Epithelial cell of esophagus (primary cell): Measurements from ENCODE around the gene CBARP.

Source experiments
- DNase-seq: peaks from one replicate; pipeline ENCODE4 v3.0.0; 2010; ENCODE audit warnings: low read depth
- H3K4me3 ChIP-seq: 2 replicates; pipeline ENCODE4 v1.5.1; 2011; ENCODE audit warnings: mild to moderate bottlenecking, low read length, control low read depth
- TF ChIP-seq, protein P1 (sequence below): IDR thresholded peaks from 2 replicates; pipeline ENCODE4 v1.5.1; 2011; ENCODE audit warnings: low read depth, mild to moderate bottlenecking, low read length, control low read depth, inconsistent platforms; ENCODE audit not compliant: insufficient read depth; ENCODE audit errors: missing control alignments

CBARP gene

DNA sequence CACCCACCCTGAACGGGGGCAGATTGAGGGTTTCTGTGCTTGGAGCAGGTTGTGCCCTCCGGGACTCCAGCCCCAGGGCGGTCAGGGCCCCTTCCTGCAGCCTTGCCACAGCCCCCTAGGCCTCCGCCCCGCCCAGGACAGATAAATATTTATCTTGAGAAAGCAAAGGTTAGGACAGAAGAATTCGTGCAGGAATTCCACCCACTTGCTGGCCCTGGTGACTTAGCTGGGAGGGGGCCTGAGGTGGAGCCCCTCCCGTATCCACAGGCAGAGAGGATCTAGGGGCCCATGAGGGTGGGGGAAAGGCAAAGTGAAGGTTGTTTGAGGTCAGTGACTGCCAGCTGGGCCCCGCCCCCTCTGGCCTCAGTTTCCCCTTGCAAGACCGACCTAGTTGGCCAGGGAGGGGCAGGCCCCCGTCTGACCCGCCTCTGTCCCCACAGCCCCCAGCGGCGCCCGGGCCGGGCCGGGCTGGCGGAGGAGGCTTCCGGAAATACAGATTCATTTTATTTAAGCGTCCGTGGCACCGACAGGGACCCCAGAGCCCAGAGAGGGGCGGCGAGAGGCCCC lies 15.8 kb upstream of the CBARP start:
- DNase-seq = no peak
- peak overlapping the region; percentile 32 for H3K4me3 ChIP-seq
- TF ChIP-seq, protein P1, sequence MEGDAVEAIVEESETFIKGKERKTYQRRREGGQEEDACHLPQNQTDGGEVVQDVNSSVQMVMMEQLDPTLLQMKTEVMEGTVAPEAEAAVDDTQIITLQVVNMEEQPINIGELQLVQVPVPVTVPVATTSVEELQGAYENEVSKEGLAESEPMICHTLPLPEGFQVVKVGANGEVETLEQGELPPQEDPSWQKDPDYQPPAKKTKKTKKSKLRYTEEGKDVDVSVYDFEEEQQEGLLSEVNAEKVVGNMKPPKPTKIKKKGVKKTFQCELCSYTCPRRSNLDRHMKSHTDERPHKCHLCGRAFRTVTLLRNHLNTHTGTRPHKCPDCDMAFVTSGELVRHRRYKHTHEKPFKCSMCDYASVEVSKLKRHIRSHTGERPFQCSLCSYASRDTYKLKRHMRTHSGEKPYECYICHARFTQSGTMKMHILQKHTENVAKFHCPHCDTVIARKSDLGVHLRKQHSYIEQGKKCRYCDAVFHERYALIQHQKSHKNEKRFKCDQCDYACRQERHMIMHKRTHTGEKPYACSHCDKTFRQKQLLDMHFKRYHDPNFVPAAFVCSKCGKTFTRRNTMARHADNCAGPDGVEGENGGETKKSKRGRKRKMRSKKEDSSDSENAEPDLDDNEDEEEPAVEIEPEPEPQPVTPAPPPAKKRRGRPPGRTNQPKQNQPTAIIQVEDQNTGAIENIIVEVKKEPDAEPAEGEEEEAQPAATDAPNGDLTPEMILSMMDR = no peak

DNA sequence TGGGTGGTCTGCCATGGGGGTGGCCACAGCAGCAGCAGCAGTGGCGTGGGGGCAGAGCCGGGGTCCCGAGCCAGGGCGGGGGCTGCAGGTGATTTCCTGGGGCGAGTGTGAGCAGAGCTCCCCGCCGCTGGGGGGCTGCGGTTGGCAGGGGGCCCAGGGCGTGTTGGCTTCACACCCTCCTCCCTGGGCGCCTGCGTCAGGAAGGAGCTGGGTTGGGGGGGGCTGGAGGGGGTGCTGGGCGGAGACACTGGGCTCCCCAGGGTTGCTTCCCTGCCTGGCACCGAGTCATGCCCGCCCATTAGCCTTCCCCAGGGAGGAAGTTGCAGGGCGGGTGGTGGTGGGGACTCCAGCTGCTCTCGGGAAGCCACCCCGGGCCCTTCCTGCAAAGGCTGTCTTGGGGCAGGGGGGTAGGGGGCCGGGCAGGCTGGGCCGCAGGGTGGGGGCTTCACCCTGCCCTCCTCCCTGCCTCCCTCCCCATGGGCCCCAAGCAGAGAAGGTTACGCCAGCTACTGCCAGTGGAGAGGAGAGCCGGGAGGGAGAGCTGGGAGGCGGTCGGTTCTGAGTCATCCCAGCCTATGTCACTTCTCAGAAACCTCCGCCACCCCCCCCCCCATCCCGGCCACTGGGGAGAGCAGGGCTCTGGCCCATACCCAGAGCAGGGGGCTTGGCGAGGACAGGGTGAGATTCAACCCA lies 15.2 kb upstream of the CBARP start:
- TF ChIP-seq, protein P1 = no peak
- peak; percentile 96 for DNase-seq
- H3K4me3 ChIP-seq = peak overlapping the region; percentile 75

DNA sequence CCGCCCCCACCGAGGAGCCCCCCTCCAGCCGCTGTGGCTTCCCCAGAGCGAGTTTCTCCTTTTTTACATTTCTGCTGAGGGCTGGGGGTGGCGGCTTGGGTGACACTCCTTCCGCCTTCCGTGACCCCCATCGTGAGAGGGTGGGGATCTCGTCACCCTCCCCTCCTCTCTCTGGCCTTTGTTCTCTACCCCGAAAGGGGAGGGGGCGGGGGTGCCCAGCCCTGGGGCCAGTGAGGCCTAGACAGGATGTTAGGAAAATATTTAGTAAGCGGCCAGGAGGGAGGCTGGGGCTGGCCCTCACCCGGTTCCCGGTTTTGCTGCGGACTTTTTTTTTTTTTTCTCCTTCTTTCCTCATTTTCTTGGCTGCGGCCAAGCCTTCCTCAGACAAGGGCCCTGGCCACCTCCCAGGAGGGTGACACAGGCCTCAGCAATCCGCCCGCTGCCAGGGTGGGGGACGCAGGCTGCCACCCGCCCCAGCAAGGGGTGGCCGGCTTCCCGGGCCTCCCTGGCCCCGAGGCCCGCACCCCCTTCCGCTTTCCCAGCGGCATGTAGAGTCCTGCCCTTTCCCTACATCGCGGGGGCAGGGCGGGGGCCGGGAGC lies 14.5 kb upstream of the CBARP start:
- TF ChIP-seq, protein P1 = no peak
- DNase-seq = peak; percentile 96
- peak overlapping the region; percentile 75 for H3K4me3 ChIP-seq

- H3K4me3 ChIP-seq = peak overlapping the region; percentile 75
- TF ChIP-seq, protein P1 = no peak
- peak; percentile 64 for DNase-seq
Observed at GRCh38 chr19:1251330-1252220, 13.8 kb upstream of the CBARP start.

DNA sequence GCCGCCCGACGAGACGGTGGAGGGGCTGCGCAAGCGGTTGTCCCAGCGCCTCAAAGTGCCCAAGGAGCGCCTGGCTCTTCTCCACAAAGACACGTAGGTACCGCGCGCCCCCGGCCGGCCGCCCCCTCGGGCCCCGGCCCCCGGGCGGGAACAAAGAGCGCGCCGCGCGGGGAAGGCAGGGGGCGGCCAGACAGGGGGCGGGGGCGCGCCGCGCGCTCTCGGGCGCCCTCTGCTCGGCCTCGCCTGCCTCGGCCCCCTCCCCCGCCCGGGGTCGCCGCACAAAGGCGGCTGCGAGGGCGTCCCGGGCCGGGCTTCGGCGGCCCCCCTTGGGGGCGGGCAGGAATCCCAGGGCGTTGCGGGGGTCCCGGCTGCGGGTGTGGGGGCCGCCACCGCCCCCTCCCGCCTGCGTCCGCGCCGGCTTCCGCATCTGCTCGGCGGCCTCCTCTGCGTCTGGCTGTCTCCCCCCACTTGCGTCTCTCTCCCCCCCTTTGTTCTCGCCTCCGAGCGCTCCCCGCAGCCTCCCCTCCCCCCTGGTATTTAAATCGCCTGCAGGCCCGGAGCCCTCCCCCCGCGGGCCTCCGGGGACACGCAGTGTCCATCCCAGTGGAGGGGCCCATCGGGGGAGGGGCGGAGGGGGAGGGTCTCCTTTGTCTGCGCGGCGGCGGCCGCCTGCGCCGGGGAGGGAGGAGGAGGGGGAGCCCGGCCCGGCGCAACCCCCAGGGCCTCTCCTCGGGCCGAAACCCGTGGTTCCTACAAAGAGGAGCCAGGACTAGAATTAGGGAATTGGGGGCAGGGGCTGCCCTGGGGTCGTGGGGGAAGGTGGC lies 12.8 kb upstream of the CBARP start:
- DNase-seq = no peak
- peak overlapping the region; percentile 75 for H3K4me3 ChIP-seq
- TF ChIP-seq, protein P1 = no peak

DNA sequence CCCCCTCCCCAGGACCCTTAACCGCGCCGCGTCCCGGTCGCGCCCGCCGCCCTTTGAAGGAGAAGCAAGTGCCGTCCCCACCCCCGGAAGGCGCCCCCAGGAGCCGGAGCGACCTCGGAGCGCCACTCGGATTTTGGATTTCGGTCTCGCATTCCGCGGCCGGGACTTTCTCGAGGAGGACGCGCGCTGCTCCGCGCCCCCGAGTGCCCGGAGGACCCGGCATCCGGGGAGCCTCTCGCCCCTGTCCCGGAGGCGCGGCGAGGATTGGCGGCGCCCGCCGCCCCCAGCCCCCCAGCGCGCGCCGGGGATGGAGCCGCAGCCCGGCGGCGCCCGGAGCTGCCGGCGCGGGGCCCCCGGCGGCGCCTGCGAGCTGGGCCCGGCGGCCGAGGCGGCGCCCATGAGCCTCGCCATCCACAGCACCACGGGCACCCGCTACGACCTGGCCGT lies 12.2 kb upstream of the CBARP start:
- peak overlapping the region; percentile 75 for H3K4me3 ChIP-seq
- TF ChIP-seq, protein P1 = no peak
- no peak for DNase-seq
